Adrenal gland (tissue), 19 donors: ENCODE results near the gene PRKAA2. TPM values are rescaled to one million over a fixed set of nuclear protein-coding genes. Genes with fewer than 3 reads are reported as not detected.
"Not testable (repeated sequence)": the region's sequence is repeated elsewhere in the genome, so short reads cannot be mapped to it uniquely, and the experiment has no call there.

Experiments
- DNase-seq, 7 donors: peaks; one replicate each; pipeline ENCODE4 v3.0.0-alpha.2; 2019 to 2020
- H3K27ac ChIP-seq, 5 donors: fragments of 200-600 bp; sonication (generic) in 4 of 5; 1 replicate in 3 of 5; 2 replicates in 2 of 5; pipeline versions ENCODE4 v1.5.1 to v1.8.0; 2016 to 2020; ENCODE audit warnings: mild to moderate bottlenecking in 1 of 5
- H3K27me3 ChIP-seq: fragments of 200-600 bp; 2 replicates; pipeline ENCODE4 v1.8.0; 2021
- H3K36me3 ChIP-seq, 2 donors: fragments of 200-600 bp; replicated peaks in 1 of 2; 1 replicate in 1 of 2; 2 replicates in 1 of 2; pipeline versions ENCODE4 v1.5.1 to v1.8.0; 2018 to 2022
- H3K4me1 ChIP-seq, 2 donors: fragments of 200-600 bp; replicated peaks in 1 of 2; 1 replicate in 1 of 2; 2 replicates in 1 of 2; pipeline versions ENCODE4 v1.5.1 to v1.8.0; 2018 to 2021
- H3K4me3 ChIP-seq, 4 donors: fragments of 200-600 bp; sonication (generic) in 3 of 4; one replicate each; pipeline ENCODE4 v1.5.1; 2016 to 2018
- H3K9me3 ChIP-seq, 3 donors: fragments of 200-600 bp; sonication (generic) in 1 of 3; replicated peaks in 1 of 3; 1 replicate in 2 of 3; 2 replicates in 1 of 3; pipeline versions ENCODE4 v1.5.1 to v1.8.0; 2016 to 2021
- POLR2A ChIP-seq, 2 donors: fragments of 450-650 bp; IDR thresholded peaks; one replicate each; pipeline ENCODE4 v1.6.1; 2017; ENCODE audit warnings: antibody characterized with exemption in 2 of 2, mild to moderate bottlenecking in 2 of 2, moderate library complexity in 1 of 2
- WGBS, 4 donors: extraction: QIAGEN DNeasy Blood & Tissue Kit in 2 of 4; methylation state at CpG; one replicate each; pipeline versions ENCODE4 v1.1.5 to v1.1.7; 2013 to 2017; 5-methylcytosine and 5-hydroxymethylcytosine counted together
- intact Hi-C, 2 donors: fragments of 100-400 bp; cut with DNase I; formaldehyde crosslinking; loops; one replicate each; pipeline versions ENCODE4 v1.14.1 to v1.15.0; 2022 to 2023
- long read RNA-seq, 10 donors: library from polyadenylated mRNA in 3 of 10; unstranded in 2 of 10; stranded (forward) in 1 of 10; transcript quantifications; one replicate each; pipeline ENCODE4 v2.0.0 and lab custom pipeline, GENCODE V29; 2021 to 2026
- polyA plus RNA-seq, 3 donors: library from polyadenylated mRNA; stranded (reverse); fragments of 200-250 nt in 2 of 3; fragments of 350-450 nt in 1 of 3; fragmentation: Illumina TruSeq in 1 of 3; extraction: RNeasy Lipid Tissue Mini Kit (QIAGEN cat#74804) in 1 of 3; gene quantifications; one replicate each; pipeline ENCODE4 v1.2.3, GENCODE V29; 2013 to 2014
- total RNA-seq, 9 donors: library from RNA; depleted of rRNA in 4 of 9; stranded (reverse); fragments of >200 nt in 4 of 9; fragments of 120-200 nt in 1 of 9; fragmentation: NEBNext Ultra II Directional in 1 of 9; extraction: Animal tissue kit (Norgen Biotek cat#: 25700) in 1 of 9; gene quantifications; one replicate each; pipeline versions ENCODE4 v1.1.0 to v1.2.4, GENCODE V29; 2013 to 2023
- TF ChIP-seq, protein P1 (sequence below), 6 experiments: fragments of 450-650 bp in 4 of 6; fragments of 200-600 bp in 2 of 6; sonication (generic) in 1 of 6; IDR thresholded peaks; 1 replicate in 5 of 6; 2 replicates in 1 of 6; pipeline versions ENCODE4 v1.5.1 to v1.8.0; 2016 to 2021; ENCODE audit warnings: antibody characterized with exemption in 6 of 6, mild to moderate bottlenecking in 2 of 6, moderate library complexity in 1 of 6
- donor health status: healthy with polysubstance abuse.
- donor health status: Bipolar disorder and iron deficiency.
- donor health status: DM: yes; HTN: yes; CAD: no.
- donor health status: DM: no; HTN: no; CAD: no.
- donor health status: DM: no; HTN: no; CAD: no.
- donor health status: DM: yes; HTN: yes; CAD: no.

PRKAA2 gene
- total RNA-seq (1 to 10 TPM in 8 of 9 donors, under 1 TPM in 1; 0.93 to 7.6 (median 1.6) TPM), polyA plus RNA-seq (under 1 TPM; 0.74 to 0.90 (median 0.88) TPM)
- long read RNA-seq, donor 1: 0 reads
- long read RNA-seq, donor 2, full-length matches to known transcripts: 1 of 1 reads
- long read RNA-seq, donor 2, partial matches to known transcripts: 0 of 1 reads
- long read RNA-seq, donor 2, other reads (novel, unspliced or antisense): 0 of 1 reads
- long read RNA-seq, donor 3: 0 reads
- long read RNA-seq, donor 4: 0 reads
- long read RNA-seq, donor 5, full-length matches to known transcripts: 2 of 2 reads
- long read RNA-seq, donor 5, partial matches to known transcripts: 0 of 2 reads
- long read RNA-seq, donor 5, other reads (novel, unspliced or antisense): 0 of 2 reads
- long read RNA-seq, donor 6, partial matches to known transcripts: 1 of 1 reads
- long read RNA-seq, donor 6, other reads (novel, unspliced or antisense): 0 of 1 reads
- long read RNA-seq, donor 7: 0 reads
- long read RNA-seq, donor 8, full-length matches to known transcripts: 1 of 1 reads
- long read RNA-seq, donor 8, partial matches to known transcripts: 0 of 1 reads
- long read RNA-seq, donor 8, other reads (novel, unspliced or antisense): 0 of 1 reads
- long read RNA-seq, donor 9: 0 reads
- long read RNA-seq, donor 10: 0 reads

DNA sequence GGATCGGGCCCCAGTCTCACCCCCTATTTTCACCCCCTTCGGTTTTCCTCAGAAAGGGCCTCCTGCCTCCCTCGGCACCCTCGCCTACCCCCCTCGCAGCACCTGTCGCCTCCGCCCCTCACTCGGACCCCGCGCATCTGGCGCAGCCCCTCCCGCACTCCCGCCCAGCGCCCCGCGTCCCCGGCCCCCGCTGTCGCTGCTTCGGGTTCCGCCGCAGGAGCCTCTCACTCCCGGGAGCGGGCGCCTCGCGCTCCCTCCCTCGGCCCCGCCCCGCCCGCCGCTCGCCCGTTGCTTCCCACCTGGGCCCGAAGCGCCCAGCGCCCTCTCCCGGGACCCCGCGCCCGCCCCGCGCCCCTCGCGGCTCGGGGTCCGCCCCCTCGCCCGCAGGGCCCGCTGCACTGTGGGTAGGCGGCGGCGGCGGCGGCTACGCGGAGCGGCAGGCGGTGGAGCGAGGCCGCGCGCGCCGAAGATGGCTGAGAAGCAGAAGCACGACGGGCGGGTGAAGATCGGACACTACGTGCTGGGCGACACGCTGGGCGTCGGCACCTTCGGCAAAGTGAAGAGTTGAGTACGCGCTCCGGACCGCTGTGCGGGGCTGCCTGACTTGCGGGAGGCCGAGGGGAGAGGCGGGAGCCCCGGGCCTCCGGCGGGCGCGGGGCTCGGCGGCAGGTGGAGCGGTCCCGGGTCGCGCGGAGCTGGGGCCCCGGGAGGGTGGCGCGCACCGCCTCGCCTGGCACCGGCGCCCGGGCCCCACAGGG, at the start of gene PRKAA2:
PRKAA2 (plus strand) TSS at position 396 of the 758 bp plus-strand sequence; CDS start at position 470, 74 bp downstream.
- H3K9me3 ChIP-seq: no peaks in the 10 kb centered on the region
- H3K4me1 ChIP-seq: peaks cover 5 to 8% of the 10 kb centered on the region in 2 donors
- H3K27me3 ChIP-seq: no peaks in the 10 kb centered on the region
- peak within 1 kb of the TSS in 2 of 4 donors; percentile 38 to 90 for H3K4me3 ChIP-seq
- TF ChIP-seq, protein P1, sequence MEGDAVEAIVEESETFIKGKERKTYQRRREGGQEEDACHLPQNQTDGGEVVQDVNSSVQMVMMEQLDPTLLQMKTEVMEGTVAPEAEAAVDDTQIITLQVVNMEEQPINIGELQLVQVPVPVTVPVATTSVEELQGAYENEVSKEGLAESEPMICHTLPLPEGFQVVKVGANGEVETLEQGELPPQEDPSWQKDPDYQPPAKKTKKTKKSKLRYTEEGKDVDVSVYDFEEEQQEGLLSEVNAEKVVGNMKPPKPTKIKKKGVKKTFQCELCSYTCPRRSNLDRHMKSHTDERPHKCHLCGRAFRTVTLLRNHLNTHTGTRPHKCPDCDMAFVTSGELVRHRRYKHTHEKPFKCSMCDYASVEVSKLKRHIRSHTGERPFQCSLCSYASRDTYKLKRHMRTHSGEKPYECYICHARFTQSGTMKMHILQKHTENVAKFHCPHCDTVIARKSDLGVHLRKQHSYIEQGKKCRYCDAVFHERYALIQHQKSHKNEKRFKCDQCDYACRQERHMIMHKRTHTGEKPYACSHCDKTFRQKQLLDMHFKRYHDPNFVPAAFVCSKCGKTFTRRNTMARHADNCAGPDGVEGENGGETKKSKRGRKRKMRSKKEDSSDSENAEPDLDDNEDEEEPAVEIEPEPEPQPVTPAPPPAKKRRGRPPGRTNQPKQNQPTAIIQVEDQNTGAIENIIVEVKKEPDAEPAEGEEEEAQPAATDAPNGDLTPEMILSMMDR (IDR thresholded peaks at IDR 0.05): no peak
- no peak for TF ChIP-seq POLR2A (IDR thresholded peaks at IDR 0.05)
- DNase-seq: peak in 6 of 7 donors; percentile 18 to 57 (median 30)
- 0 to 1% (median 1%) methylated on average over 23 to 103 of the region's 103 CpGs for WGBS, 4 donors
- no peaks in the 10 kb centered on the region for H3K36me3 ChIP-seq
- H3K27ac ChIP-seq: peak within 1 kb of the TSS in 1 of 5 donors; percentile 40
- intact Hi-C loops: no loop called here

DNA sequence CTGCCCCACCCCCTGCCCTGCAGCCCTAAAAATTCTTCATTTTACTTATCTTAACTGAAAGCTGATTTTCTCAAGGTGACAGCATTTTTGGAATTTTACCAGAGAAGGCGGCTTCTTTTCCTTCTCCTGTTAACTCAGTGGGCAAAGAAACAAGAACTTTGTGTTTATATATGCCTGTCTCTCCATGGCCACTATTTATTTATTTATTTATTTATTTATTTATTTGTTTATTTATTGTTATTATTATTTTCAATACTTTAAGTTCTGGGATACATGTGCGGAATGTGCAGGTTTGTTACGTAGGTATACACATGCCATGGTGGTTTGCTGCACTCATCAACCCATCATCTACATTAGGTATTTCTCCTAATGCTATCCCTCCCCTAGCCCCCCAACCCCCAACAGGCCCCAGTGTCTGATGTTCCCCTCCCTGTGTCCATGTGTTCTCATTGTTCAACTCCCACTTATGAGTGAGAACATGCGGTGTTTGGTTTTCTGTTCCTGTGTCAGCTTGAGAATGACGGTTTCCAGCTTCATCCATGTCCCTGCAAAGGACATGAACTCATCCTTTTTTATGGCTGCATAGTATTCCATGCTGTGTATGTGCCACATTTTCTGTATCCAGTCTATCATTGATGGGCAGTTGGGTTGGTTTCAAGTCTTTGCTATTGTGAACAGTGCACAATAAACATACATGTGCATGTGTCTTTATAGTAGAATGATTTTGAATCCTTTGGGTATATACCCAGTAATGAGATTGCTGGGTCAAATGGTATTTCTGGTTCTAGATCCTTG, 49.5 kb upstream of the PRKAA2 start:
- WGBS, 4 donors: 89 to 92% (median 91%) methylated on average over 5 of the region's 5 CpGs
- H3K27me3 ChIP-seq, H3K27ac ChIP-seq, DNase-seq, H3K4me3 ChIP-seq, H3K4me1 ChIP-seq, H3K36me3 ChIP-seq, H3K9me3 ChIP-seq, intact Hi-C loops: not testable (repeated sequence)

DNA sequence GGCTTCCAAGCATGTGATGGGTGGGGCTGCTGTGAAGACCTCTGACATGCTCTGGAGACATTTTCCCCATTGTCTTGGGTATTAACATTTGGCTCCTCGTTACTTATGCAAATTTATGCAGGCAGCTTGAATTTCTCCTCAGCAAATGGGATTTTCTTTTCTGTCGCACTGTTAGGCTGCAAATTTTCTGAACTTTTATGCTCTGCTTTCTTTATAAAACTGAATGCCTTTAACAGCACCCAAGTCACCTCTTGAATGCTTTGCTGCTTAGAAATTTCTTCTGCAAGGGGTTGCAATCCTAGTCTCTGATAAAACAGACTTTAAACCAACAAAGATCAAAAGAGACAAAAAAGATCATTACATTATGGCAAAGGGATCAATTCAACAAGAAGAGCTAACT, 35.0 kb upstream of the PRKAA2 start:
- intact Hi-C loops, H3K4me3 ChIP-seq, H3K27ac ChIP-seq, H3K27me3 ChIP-seq, H3K36me3 ChIP-seq, H3K4me1 ChIP-seq, H3K9me3 ChIP-seq, DNase-seq: not testable (repeated sequence)
- 25 to 59% (median 44%) methylated on average over 2 of the region's 2 CpGs for WGBS, 4 donors

DNA sequence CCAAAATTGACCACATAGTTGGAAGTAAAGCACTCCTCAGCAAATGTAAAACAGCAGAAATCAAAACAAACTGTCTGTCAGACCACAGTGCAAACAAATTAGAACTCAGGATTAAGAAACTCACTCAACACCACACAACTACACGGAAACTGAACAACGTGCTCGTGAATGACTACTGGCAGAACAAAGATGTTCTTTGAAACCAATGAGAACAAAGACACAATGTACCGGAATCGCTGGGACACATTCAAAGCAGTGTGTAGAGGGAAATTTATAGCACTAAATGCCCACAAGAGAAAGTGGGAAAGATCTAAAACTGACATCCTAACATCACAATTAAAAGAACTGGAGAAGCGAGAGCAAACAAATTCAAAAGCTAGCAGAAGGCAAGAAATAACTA, 34.3 kb upstream of the PRKAA2 start:
- H3K27ac ChIP-seq, DNase-seq, H3K9me3 ChIP-seq, intact Hi-C loops, H3K4me1 ChIP-seq, H3K27me3 ChIP-seq, H3K4me3 ChIP-seq, H3K36me3 ChIP-seq: not testable (repeated sequence)
- WGBS, 4 donors: 74 to 87% (median 85%) methylated on average over 6 of the region's 6 CpGs

DNA sequence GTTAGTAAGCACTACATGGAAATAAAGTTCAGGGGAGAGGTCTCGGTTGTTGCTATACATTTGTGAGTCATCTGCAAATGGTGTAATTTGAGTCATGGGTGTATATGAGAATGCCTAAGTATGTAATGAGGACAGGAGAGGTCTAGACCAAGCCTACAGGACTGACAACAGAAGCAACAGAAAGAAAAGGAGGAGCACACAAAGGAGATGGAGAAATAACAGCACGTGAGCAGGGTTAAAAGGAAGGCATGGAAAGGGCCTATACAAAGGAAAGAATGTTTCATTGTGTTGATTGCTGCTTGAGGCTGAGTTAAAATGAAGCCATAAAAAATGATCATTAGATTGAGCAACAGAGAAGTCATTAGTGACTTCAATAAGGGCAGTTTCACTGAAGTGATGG, 28.0 kb upstream of the PRKAA2 start:
- H3K9me3 ChIP-seq: no peaks in the 10 kb centered on the region
- intact Hi-C loops: no loop called here
- H3K36me3 ChIP-seq: no peaks in the 10 kb centered on the region
- TF ChIP-seq, protein P1 (IDR thresholded peaks at IDR 0.05): no peak
- no peak for TF ChIP-seq POLR2A (IDR thresholded peaks at IDR 0.05)
- no peak overlapping the region for H3K27ac ChIP-seq
- no peak overlapping the region for H3K4me3 ChIP-seq
- DNase-seq: no peak
- H3K27me3 ChIP-seq: no peaks in the 10 kb centered on the region
- WGBS, 4 donors: 86 to 88% (median 87%) methylated on average over 2 of the region's 2 CpGs
- no peaks in the 10 kb centered on the region for H3K4me1 ChIP-seq
